K562 (cell line): ENCODE results near the gene MYOZ3. TPM values are rescaled to one million over a fixed set of nuclear protein-coding genes. Genes with fewer than 3 reads are reported as not detected.

Source experiments
- ARHGAP35 ChIP-seq: fragments of 450-650 bp; IDR thresholded peaks from 2 replicates; pipeline ENCODE4 v1.6.1; 2018; ENCODE audit not compliant: partially characterized antibody
- BDP1 ChIP-seq: IDR thresholded peaks from 3 replicates; pipeline ENCODE4 v1.6.1; 2011; ENCODE audit not compliant: insufficient read length, insufficient read depth
- ERF ChIP-seq: fragments of 450-650 bp; formaldehyde crosslinking; IDR thresholded peaks from 2 replicates; pipeline ENCODE4 v1.4.0; 2020; ENCODE audit warnings: mild to moderate bottlenecking, mixed read lengths
- ETV1 ChIP-seq: fragments of 450-650 bp; conservative IDR thresholded peaks from 2 replicates; pipeline ENCODE4 v1.6.1; 2016; ENCODE audit warnings: missing genetic modification characterization, control low read depth, low read depth, missing compliant biosample characterization
- GABPB2 ChIP-seq: fragments of 250-450 bp; sonication (Bioruptor Pico); conservative IDR thresholded peaks from 2 replicates; pipeline ENCODE4 v1.5.1; 2021; ENCODE audit warnings: mild to moderate bottlenecking
- HNRNPUL1 ChIP-seq: fragments of 200-400 bp; formaldehyde crosslinking; IDR thresholded peaks from 2 replicates; pipeline ENCODE4 v1.6.1; 2017; ENCODE audit warnings: low read length
- ILK ChIP-seq: fragments of 450-650 bp; IDR thresholded peaks from 2 replicates; pipeline ENCODE4 v1.6.1; 2016; ENCODE audit warnings: missing genetic modification characterization, low read depth, mild to moderate bottlenecking, missing compliant biosample characterization, moderate library complexity, borderline replicate concordance
- JUN ChIP-seq, 2 experiments: sonication (generic) in 1 of 2; formaldehyde crosslinking in 1 of 2; IDR thresholded peaks; 2 replicates each; pipeline versions ENCODE4 v1.6.1 to v1.8.0; 2012 to 2022; ENCODE audit warnings: borderline replicate concordance in 2 of 2, mild to moderate bottlenecking in 2 of 2, improper control_type of control experiment in 1 of 2, low read depth in 1 of 2, low read length in 1 of 2, missing genetic modification reagents in 1 of 2
- KLF1 ChIP-seq: fragments of 450-650 bp; IDR thresholded peaks from 2 replicates; pipeline ENCODE4 v1.6.1; 2016; ENCODE audit warnings: missing genetic modification characterization, missing compliant biosample characterization
- MAFK ChIP-seq: IDR thresholded peaks from 2 replicates; pipeline ENCODE4 v1.6.1; 2011; ENCODE audit warnings: low read length, improper control_type of control experiment
- NR1H2 ChIP-seq: sonication (generic); formaldehyde crosslinking; IDR thresholded peaks from 2 replicates; pipeline ENCODE4 v1.4.0; 2020; ENCODE audit warnings: mild to moderate bottlenecking, missing genetic modification reagents
- POLR2AphosphoS2 ChIP-seq: IDR thresholded peaks from 2 replicates; pipeline ENCODE4 v1.6.1; 2012; ENCODE audit warnings: low read length, improper control_type of control experiment
- RFX1 ChIP-seq: fragments of 450-650 bp; IDR thresholded peaks from 2 replicates; pipeline ENCODE4 v1.6.1; 2016; ENCODE audit warnings: mild to moderate bottlenecking, moderate library complexity
- SNRNP70 ChIP-seq: fragments of 200-400 bp; formaldehyde crosslinking; optimal IDR thresholded peaks from 2 replicates; pipeline ENCODE3; 2017; ENCODE audit warnings: low read depth, low read length
- ZNF133 ChIP-seq: fragments of 250-450 bp; sonication (Bioruptor Pico); IDR thresholded peaks from 2 replicates; pipeline ENCODE4 v1.4.0; 2020; ENCODE audit warnings: mild to moderate bottlenecking
- ZNF165 ChIP-seq: fragments of 250-450 bp; sonication (Bioruptor Pico); IDR thresholded peaks from 2 replicates; pipeline ENCODE4 v1.4.0; 2020; ENCODE audit warnings: borderline replicate concordance
- ZNF175 ChIP-seq: fragments of 200-800 bp; sonication (Bioruptor generic); IDR thresholded peaks from 2 replicates; pipeline ENCODE4 v1.6.1; 2016; ENCODE audit warnings: low read depth, mild to moderate bottlenecking, missing genetic modification characterization, missing compliant biosample characterization
- ZNF239 ChIP-seq: fragments of 250-450 bp; sonication (Bioruptor Pico); IDR thresholded peaks from 2 replicates; pipeline ENCODE4 v1.4.0; 2020; ENCODE audit warnings: mild to moderate bottlenecking
- ZNF408 ChIP-seq: fragments of 250-450 bp; sonication (Bioruptor Pico); IDR thresholded peaks from 2 replicates; pipeline ENCODE4 v1.4.0; 2020; ENCODE audit warnings: low read depth, mild to moderate bottlenecking, moderate library complexity
- ZNF551 ChIP-seq: fragments of 250-450 bp; sonication (Bioruptor Pico); IDR thresholded peaks from 2 replicates; pipeline ENCODE4 v1.5.0; 2021; ENCODE audit warnings: mild to moderate bottlenecking, moderate library complexity
- ZNF583 ChIP-seq: fragments of 250-450 bp; sonication (Bioruptor Pico); IDR thresholded peaks from 2 replicates; pipeline ENCODE4 v1.4.0; 2020
- ZNF76 ChIP-seq: fragments of 250-450 bp; sonication (Bioruptor Pico); IDR thresholded peaks from 2 replicates; pipeline ENCODE4 v1.4.0; 2020; ENCODE audit warnings: mild to moderate bottlenecking, moderate library complexity, borderline replicate concordance
- polyA plus RNA-seq, 8 experiments: library from polyadenylated mRNA; depleted of rRNA in 4 of 8; stranded (reverse) in 5 of 8; unstranded in 3 of 8; fragments of >200 nt; fragmentation: Nextera tagmentation in 2 of 8; fragmentation: Illumina TruSeq in 1 of 8; extraction: Ambion mirVana in 2 of 8; extraction: Trizol in 1 of 8; gene quantifications; 2 replicates each; pipeline versions ENCODE4 v1.2.1 to v1.2.3, GENCODE V29; 2011 to 2014; ENCODE audit warnings: inconsistent platforms in 1 of 8, missing spikeins in 1 of 8
- total RNA-seq, 7 experiments: library from RNA; depleted of rRNA in 6 of 7; stranded (reverse); fragments of >200 nt in 6 of 7; fragmentation: Illumina TruSeq in 2 of 7; extraction: Trizol in 2 of 7; gene quantifications; 2 replicates each; pipeline versions ENCODE4 v1.2.1 to v1.2.3, GENCODE V29; 2011 to 2021; ENCODE audit warnings: low replicate concordance in 1 of 7
- TF ChIP-seq, protein P1 (sequence below), 2 experiments: fragments of 450-650 bp in 1 of 2; sonication (generic) in 1 of 2; formaldehyde crosslinking in 1 of 2; IDR thresholded peaks in 1 of 2; conservative IDR thresholded peaks in 1 of 2; 2 replicates each; pipeline versions ENCODE4 v1.6.1 to v1.8.1; 2016 to 2023; ENCODE audit warnings: mild to moderate bottlenecking in 2 of 2, moderate library complexity in 2 of 2, inconsistent platforms in 1 of 2, missing genetic modification reagents in 1 of 2
- TF ChIP-seq, protein P2 (sequence below), 2 experiments: IDR thresholded peaks; 2 replicates each; pipeline ENCODE4 v1.6.1; 2011; ENCODE audit warnings: borderline replicate concordance in 1 of 2, control low read depth in 1 of 2, low read depth in 1 of 2, low read length in 1 of 2, mild to moderate bottlenecking in 1 of 2, mixed read lengths in 1 of 2, moderate library complexity in 1 of 2; ENCODE audit not compliant: insufficient read depth in 1 of 2, insufficient read length in 1 of 2, poor library complexity in 1 of 2, severe bottlenecking in 1 of 2; ENCODE audit errors: extremely low read depth in 1 of 2
- TF ChIP-seq, protein P3 (sequence below): fragments of 450-650 bp; formaldehyde crosslinking; IDR thresholded peaks from 2 replicates; pipeline ENCODE4 v1.4.0; 2020; ENCODE audit warnings: mild to moderate bottlenecking, moderate library complexity
- TF ChIP-seq, protein P4 (sequence below): fragments of 250-450 bp; sonication (Bioruptor Pico); IDR thresholded peaks from 2 replicates; pipeline ENCODE4 v1.4.0; 2020

MYOZ3 gene
- total and polyA plus RNA-seq, 9 of the 15 experiments (the other 6 are each of a cell fraction or from before 2014, with no cell fraction given) = not detected

DNA sequence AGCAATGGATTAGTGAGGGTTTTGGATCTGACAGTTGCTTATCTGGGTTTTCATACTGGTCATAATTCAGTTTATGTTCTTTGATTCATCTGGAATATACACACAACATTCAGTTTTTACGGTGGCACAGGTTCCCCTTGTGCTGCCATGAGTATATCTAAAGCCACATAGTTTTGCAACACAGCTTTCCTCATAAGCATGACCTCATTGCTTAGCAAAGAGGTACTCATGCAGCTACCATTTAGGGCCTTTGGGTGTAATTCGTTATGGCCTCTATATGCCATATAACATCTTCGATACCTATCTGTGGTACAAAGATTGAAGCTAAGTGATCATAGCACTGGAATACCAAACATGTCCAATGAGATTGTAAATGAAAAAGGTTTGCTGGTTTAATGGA, 42.7 kb downstream of the MYOZ3 start (continued):
- no peak for TF ChIP-seq ILK (tag)
- TF ChIP-seq JUN (IDR thresholded peaks at IDR 0.05; ENCODE audit: borderline replicate concordance, low read depth, low read length) = peak; percentile 52; the same call in 1 of the 2 replicates
- TF ChIP-seq JUN (CRISPR knock-in tag; IDR thresholded peaks at IDR 0.05; ENCODE audit: borderline replicate concordance) = no peak
- no peak for TF ChIP-seq ZNF408 (CRISPR knock-in tag)
- no peak for TF ChIP-seq SNRNP70
- no peak for TF ChIP-seq ZNF165 (CRISPR knock-in tag)
- TF ChIP-seq HNRNPUL1 = no peak
- peak; percentile 85 for TF ChIP-seq ZNF239 (CRISPR knock-in tag)
- TF ChIP-seq ZNF175 (CRISPR knock-in tag) = no peak
- TF ChIP-seq, protein P1, sequence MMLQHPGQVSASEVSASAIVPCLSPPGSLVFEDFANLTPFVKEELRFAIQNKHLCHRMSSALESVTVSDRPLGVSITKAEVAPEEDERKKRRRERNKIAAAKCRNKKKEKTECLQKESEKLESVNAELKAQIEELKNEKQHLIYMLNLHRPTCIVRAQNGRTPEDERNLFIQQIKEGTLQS (IDR thresholded peaks at IDR 0.05) = peak; percentile 67
- TF ChIP-seq, protein P1 (CRISPR knock-in tag; conservative IDR thresholded peaks at IDR 0.05) = no peak
- no peak for TF ChIP-seq ZNF583
- no peak for TF ChIP-seq ARHGAP35
- no peak for TF ChIP-seq ERF (CRISPR knock-in tag)
- TF ChIP-seq, protein P2, sequence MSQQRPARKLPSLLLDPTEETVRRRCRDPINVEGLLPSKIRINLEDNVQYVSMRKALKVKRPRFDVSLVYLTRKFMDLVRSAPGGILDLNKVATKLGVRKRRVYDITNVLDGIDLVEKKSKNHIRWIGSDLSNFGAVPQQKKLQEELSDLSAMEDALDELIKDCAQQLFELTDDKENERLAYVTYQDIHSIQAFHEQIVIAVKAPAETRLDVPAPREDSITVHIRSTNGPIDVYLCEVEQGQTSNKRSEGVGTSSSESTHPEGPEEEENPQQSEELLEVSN (IDR thresholded peaks at IDR 0.05; ENCODE audit: borderline replicate concordance in 1 of 2, extremely low read depth in 1 of 2, insufficient read depth in 1 of 2, insufficient read length in 1 of 2, low read depth in 1 of 2, low read length in 1 of 2, poor library complexity in 1 of 2, severe bottlenecking in 1 of 2) = no peak
- TF ChIP-seq MAFK = no peak
- TF ChIP-seq, protein P3, sequence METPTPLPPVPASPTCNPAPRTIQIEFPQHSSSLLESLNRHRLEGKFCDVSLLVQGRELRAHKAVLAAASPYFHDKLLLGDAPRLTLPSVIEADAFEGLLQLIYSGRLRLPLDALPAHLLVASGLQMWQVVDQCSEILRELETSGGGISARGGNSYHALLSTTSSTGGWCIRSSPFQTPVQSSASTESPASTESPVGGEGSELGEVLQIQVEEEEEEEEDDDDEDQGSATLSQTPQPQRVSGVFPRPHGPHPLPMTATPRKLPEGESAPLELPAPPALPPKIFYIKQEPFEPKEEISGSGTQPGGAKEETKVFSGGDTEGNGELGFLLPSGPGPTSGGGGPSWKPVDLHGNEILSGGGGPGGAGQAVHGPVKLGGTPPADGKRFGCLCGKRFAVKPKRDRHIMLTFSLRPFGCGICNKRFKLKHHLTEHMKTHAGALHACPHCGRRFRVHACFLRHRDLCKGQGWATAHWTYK (CRISPR knock-in tag) = no peak
- no peak for TF ChIP-seq ETV1
- no peak for TF ChIP-seq NR1H2
- no peak for TF ChIP-seq GABPB2 (CRISPR knock-in tag)
- no peak for TF ChIP-seq ZNF133
- TF ChIP-seq ZNF76 (CRISPR knock-in tag) = no peak
- TF ChIP-seq, protein P4, sequence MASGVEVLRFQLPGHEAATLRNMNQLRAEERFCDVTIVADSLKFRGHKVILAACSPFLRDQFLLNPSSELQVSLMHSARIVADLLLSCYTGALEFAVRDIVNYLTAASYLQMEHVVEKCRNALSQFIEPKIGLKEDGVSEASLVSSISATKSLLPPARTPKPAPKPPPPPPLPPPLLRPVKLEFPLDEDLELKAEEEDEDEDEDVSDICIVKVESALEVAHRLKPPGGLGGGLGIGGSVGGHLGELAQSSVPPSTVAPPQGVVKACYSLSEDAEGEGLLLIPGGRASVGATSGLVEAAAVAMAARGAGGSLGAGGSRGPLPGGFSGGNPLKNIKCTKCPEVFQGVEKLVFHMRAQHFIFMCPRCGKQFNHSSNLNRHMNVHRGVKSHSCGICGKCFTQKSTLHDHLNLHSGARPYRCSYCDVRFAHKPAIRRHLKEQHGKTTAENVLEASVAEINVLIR (CRISPR knock-in tag) = no peak
- no peak for TF ChIP-seq ZNF551 (CRISPR knock-in tag)
- no peak for TF ChIP-seq RFX1
- TF ChIP-seq POLR2AphosphoS2 = 0 out of 2 replicates have a peak, but pooled peaks have one; percentile 36
- no peak for TF ChIP-seq KLF1
- TF ChIP-seq BDP1 = no peak
